ENCODE results near the gene AOPEP. TPM values are rescaled to one million over a fixed set of nuclear protein-coding genes. Genes with fewer than 3 reads are reported as not detected.

AOPEP gene
- total RNA-seq, 1 experiment from 2014 or later: 14.4 TPM

DNA sequence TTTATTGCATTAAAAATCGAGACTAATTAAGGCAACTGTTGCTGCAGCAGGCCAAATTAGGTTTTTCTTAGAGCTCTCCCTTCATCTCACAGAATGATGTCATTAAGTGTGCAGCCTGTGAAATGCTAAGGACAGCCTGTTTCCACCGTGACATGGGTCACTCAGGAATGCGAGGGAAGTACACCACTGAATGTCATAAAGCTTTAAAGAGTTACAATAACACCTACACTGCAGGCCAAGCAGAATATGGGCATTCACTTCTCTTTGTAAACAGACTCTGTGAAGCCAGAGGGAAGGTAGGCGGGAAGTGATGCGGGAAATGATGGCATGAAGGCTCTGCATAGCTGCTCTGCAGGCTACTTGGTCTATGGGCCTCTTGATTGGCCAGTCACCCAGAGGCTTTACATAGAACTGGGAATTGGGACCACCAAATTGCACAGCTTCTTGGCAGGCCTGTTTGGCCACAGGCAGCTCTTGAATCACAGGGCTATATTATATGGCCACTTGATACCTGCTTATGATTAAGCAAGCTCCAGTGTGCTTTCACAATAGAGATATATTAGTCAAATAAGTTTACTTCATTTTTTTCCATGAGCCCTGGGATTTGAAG lies 28.4 kb upstream of the AOPEP start:
- Mint-ChIP-seq H3K4me1 (peaks cover 16% of the 10 kb centered on the region), H3K27ac (no peak overlapping the region), H3K9me3 (0 out of 2 replicates have a peak, but pooled peaks cover 3% of the 10 kb centered on the region), H3K27me3 (ENCODE audit: low read depth) (no peaks in the 10 kb centered on the region), H3K36me3 (no peaks in the 10 kb centered on the region), H3K4me3 (no peak overlapping the region)
- DNase-seq (ENCODE audit: low spot score): no peak
- CTCF ChIA-PET: interaction anchor here (0.5 to 1.9 kb wide), 3 partner anchors 16 to 429 kb away, joined by 3 to 9 read pairs (median 5); no protein-coding TSS in a partner anchor
- TF ChIP-seq ZNF121 (CRISPR knock-in tag; IDR thresholded peaks at IDR 0.05): no peak
- TF ChIP-seq, protein P1, sequence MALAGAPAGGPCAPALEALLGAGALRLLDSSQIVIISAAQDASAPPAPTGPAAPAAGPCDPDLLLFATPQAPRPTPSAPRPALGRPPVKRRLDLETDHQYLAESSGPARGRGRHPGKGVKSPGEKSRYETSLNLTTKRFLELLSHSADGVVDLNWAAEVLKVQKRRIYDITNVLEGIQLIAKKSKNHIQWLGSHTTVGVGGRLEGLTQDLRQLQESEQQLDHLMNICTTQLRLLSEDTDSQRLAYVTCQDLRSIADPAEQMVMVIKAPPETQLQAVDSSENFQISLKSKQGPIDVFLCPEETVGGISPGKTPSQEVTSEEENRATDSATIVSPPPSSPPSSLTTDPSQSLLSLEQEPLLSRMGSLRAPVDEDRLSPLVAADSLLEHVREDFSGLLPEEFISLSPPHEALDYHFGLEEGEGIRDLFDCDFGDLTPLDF (CRISPR knock-in tag; IDR thresholded peaks at IDR 0.05): no peak
- TF ChIP-seq, protein P2, sequence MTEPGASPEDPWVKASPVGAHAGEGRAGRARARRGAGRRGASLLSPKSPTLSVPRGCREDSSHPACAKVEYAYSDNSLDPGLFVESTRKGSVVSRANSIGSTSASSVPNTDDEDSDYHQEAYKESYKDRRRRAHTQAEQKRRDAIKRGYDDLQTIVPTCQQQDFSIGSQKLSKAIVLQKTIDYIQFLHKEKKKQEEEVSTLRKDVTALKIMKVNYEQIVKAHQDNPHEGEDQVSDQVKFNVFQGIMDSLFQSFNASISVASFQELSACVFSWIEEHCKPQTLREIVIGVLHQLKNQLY (CRISPR knock-in tag; IDR thresholded peaks at IDR 0.05): no peak
- TF ChIP-seq, protein P3, sequence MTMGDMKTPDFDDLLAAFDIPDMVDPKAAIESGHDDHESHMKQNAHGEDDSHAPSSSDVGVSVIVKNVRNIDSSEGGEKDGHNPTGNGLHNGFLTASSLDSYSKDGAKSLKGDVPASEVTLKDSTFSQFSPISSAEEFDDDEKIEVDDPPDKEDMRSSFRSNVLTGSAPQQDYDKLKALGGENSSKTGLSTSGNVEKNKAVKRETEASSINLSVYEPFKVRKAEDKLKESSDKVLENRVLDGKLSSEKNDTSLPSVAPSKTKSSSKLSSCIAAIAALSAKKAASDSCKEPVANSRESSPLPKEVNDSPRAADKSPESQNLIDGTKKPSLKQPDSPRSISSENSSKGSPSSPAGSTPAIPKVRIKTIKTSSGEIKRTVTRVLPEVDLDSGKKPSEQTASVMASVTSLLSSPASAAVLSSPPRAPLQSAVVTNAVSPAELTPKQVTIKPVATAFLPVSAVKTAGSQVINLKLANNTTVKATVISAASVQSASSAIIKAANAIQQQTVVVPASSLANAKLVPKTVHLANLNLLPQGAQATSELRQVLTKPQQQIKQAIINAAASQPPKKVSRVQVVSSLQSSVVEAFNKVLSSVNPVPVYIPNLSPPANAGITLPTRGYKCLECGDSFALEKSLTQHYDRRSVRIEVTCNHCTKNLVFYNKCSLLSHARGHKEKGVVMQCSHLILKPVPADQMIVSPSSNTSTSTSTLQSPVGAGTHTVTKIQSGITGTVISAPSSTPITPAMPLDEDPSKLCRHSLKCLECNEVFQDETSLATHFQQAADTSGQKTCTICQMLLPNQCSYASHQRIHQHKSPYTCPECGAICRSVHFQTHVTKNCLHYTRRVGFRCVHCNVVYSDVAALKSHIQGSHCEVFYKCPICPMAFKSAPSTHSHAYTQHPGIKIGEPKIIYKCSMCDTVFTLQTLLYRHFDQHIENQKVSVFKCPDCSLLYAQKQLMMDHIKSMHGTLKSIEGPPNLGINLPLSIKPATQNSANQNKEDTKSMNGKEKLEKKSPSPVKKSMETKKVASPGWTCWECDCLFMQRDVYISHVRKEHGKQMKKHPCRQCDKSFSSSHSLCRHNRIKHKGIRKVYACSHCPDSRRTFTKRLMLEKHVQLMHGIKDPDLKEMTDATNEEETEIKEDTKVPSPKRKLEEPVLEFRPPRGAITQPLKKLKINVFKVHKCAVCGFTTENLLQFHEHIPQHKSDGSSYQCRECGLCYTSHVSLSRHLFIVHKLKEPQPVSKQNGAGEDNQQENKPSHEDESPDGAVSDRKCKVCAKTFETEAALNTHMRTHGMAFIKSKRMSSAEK (CRISPR knock-in tag; IDR thresholded peaks at IDR 0.05; ENCODE audit: borderline replicate concordance): no peak
- peak; percentile 71 for ATAC-seq
- POLR2A ChIA-PET: no interaction called here

DNA sequence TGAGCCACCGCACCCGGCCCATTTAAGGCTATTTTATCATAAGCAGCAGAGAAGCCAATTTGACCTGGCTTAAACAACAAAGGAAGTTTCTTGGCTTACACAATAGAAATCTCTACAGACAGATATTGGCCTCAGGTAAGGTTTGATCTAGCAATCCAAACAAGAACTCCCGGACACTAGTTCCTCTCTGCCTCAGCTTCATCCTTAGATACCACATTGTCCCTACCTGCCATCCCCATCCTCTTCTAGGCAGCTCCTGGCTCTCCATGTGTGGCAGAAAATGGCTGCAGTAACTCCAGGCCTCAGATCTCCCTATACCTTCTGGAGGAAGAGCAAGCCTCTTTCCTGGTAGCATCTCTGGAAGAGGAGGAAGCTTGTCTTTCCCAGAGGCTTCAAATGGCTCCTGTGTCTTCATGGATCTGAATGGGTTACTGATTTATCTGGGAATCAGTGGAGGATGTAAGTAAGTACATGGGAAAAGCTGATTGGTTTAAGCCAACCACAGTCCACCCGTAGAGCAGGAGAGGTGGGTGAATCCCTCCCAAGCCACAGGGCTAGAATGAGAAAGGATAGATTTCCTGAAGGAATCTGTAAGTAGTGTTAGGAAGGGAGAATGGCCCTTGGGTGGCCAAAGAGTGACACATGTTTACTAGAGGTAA lies 26.7 kb upstream of the AOPEP start:
- Mint-ChIP-seq H3K36me3 (no peaks in the 10 kb centered on the region), H3K27me3 (ENCODE audit: low read depth) (no peaks in the 10 kb centered on the region), H3K9me3 (no peaks in the 10 kb centered on the region), H3K4me3 (no peak overlapping the region), H3K27ac (no peak overlapping the region), H3K4me1 (peaks cover 11% of the 10 kb centered on the region)
- ATAC-seq: no peak
- no peak for DNase-seq (ENCODE audit: low spot score)
- ChIA-PET POLR2A (no interaction called here), CTCF (interaction anchor here (1.1 kb wide), 1 partner anchor 31 kb away, joined by 3 read pairs; no protein-coding TSS in a partner anchor)
- TF ChIP-seq, protein P4, sequence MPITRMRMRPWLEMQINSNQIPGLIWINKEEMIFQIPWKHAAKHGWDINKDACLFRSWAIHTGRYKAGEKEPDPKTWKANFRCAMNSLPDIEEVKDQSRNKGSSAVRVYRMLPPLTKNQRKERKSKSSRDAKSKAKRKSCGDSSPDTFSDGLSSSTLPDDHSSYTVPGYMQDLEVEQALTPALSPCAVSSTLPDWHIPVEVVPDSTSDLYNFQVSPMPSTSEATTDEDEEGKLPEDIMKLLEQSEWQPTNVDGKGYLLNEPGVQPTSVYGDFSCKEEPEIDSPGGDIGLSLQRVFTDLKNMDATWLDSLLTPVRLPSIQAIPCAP (CRISPR knock-in tag; IDR thresholded peaks at IDR 0.05): no peak
- no peak for TF ChIP-seq ZNF232 (CRISPR knock-in tag; IDR thresholded peaks at IDR 0.05)
- TF ChIP-seq, protein P5, sequence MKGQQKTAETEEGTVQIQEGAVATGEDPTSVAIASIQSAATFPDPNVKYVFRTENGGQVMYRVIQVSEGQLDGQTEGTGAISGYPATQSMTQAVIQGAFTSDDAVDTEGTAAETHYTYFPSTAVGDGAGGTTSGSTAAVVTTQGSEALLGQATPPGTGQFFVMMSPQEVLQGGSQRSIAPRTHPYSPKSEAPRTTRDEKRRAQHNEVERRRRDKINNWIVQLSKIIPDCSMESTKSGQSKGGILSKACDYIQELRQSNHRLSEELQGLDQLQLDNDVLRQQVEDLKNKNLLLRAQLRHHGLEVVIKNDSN (CRISPR knock-in tag; IDR thresholded peaks at IDR 0.05): no peak
- TF ChIP-seq NFATC4 (CRISPR knock-in tag; IDR thresholded peaks at IDR 0.05): no peak
- TF ChIP-seq, protein P6, sequence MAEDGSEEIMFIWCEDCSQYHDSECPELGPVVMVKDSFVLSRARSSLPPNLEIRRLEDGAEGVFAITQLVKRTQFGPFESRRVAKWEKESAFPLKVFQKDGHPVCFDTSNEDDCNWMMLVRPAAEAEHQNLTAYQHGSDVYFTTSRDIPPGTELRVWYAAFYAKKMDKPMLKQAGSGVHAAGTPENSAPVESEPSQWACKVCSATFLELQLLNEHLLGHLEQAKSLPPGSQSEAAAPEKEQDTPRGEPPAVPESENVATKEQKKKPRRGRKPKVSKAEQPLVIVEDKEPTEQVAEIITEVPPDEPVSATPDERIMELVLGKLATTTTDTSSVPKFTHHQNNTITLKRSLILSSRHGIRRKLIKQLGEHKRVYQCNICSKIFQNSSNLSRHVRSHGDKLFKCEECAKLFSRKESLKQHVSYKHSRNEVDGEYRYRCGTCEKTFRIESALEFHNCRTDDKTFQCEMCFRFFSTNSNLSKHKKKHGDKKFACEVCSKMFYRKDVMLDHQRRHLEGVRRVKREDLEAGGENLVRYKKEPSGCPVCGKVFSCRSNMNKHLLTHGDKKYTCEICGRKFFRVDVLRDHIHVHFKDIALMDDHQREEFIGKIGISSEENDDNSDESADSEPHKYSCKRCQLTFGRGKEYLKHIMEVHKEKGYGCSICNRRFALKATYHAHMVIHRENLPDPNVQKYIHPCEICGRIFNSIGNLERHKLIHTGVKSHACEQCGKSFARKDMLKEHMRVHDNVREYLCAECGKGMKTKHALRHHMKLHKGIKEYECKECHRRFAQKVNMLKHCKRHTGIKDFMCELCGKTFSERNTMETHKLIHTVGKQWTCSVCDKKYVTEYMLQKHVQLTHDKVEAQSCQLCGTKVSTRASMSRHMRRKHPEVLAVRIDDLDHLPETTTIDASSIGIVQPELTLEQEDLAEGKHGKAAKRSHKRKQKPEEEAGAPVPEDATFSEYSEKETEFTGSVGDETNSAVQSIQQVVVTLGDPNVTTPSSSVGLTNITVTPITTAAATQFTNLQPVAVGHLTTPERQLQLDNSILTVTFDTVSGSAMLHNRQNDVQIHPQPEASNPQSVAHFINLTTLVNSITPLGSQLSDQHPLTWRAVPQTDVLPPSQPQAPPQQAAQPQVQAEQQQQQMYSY (CRISPR knock-in tag; IDR thresholded peaks at IDR 0.05): no peak
- TF ChIP-seq ZNF219 (CRISPR knock-in tag; IDR thresholded peaks at IDR 0.05; ENCODE audit: borderline replicate concordance): no peak
- TF ChIP-seq, protein P7, sequence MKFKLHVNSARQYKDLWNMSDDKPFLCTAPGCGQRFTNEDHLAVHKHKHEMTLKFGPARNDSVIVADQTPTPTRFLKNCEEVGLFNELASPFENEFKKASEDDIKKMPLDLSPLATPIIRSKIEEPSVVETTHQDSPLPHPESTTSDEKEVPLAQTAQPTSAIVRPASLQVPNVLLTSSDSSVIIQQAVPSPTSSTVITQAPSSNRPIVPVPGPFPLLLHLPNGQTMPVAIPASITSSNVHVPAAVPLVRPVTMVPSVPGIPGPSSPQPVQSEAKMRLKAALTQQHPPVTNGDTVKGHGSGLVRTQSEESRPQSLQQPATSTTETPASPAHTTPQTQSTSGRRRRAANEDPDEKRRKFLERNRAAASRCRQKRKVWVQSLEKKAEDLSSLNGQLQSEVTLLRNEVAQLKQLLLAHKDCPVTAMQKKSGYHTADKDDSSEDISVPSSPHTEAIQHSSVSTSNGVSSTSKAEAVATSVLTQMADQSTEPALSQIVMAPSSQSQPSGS (CRISPR knock-in tag; IDR thresholded peaks at IDR 0.05; ENCODE audit: borderline replicate concordance, low read depth): no peak
- TF ChIP-seq, protein P3 (CRISPR knock-in tag; IDR thresholded peaks at IDR 0.05; ENCODE audit: borderline replicate concordance): no peak
- TF ChIP-seq, protein P1 (CRISPR knock-in tag; IDR thresholded peaks at IDR 0.05): no peak
- no peak for TF ChIP-seq CBFB (CRISPR knock-in tag; IDR thresholded peaks at IDR 0.05; ENCODE audit: low read depth)

All from WTC11 (cell line).